COR-L47 (cell line): ENCODE data around the gene ADAMTSL3.

Experiments used
- DNase-seq: peaks from one replicate; lab custom pipeline; 2025; lab: John Stamatoyannopoulos, UW

ADAMTSL3 gene

DNA sequence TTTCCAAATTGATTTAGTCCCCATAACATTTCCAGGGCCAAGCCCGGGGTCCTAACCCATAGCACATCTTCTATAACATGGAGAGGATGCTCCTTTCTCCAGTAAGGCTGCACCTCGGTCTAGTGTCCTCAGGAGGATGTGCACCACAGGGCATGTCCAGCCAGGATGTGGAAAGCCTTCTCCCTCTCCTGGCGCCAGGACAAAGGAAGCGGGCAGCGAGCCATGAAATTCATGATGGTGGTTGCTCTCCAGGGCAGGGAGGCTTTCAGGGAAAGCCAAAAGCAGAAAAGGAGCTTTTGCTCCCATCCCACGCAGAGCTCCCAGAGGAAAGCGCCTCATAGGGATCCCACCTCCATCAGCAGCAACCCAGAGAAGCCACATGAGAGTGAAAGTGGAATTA lies 220.0 kb downstream of the ADAMTSL3 start:
- no peak for DNase-seq

DNA sequence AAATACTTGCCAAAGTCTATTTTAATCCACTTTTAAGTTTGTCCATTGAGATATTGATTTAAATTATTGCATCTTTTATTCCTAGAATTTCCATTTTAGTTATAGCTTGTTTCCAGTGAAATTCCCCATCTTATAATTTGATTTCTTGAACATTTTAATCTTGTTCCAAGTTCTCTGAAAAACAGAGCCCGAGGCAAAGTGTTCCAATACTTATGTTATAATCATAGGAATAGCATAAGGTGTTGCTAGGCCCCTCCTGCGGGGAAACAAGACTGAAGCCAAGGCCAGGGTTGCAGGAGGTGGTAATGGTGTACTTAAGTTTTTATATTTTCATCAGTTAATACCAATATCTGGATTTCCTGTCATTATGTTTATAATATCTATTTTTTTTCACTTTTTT lies 226.6 kb downstream of the ADAMTSL3 start:
- no peak for DNase-seq

DNA sequence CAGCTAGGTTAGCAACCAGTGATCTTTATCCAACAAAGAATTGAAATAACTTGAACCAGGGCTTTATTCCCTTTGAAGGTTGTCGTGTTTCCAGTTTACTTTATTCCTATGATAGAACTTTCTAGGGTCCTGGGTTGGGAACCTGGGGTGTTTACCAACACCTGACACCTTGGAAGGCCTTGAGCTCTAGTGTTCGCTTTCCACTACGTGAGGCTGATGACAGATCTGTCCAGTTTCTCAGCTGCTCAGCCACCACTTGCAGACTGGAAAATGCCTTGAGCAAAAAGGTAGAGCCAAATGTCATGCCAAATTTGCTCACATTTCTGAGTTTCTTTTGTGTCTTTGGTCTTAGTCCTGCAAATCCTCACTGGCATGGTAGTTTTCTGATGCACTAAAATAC lies 227.2 kb downstream of the ADAMTSL3 start:
- no peak for DNase-seq

DNA sequence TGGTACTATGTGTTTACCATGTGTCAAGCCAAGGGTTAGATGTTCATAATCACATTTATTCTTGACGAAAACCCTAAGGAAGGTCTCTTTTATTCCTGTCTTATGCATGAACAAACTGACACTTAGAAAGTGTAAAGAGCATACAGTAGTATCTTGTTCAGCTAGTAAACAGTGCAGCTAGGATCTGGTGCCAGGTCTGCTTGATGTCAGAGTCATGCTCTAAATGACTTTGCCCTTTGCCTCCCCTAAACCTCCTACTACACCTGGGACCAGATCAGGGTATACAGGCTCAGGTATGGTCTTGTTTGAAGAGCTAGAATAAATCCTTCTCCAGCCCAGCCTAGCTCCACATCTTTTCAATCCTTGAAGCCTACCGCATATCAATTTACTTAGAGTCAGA lies 232.4 kb downstream of the ADAMTSL3 start:
- no peak for DNase-seq

GRCh38 chr15:83887404-83887803 lies 233.5 kb downstream of the ADAMTSL3 start:
- no peak for DNase-seq

GRCh38 chr15:83887961-83888360 lies 234.0 kb downstream of the ADAMTSL3 start:
- DNase-seq: no peak

DNA sequence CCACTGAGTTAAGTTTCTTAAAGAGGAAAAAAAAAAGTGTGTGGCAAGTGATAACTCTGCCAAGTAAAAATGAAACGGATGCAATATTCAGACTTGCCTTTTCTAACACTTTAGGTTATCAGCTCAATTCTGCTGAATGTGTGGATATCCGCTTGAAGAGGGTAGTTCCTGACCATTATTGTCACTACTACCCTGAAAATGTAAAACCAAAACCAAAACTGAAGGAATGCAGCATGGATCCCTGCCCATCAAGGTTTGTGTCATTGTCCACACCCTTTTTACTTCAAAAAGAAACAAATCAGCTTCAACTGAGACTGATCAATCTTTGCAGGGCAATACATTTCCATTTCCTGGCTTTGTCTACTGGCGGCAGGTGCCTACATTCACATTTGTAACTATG lies 236.1 kb downstream of the ADAMTSL3 start:
- no peak for DNase-seq

DNA sequence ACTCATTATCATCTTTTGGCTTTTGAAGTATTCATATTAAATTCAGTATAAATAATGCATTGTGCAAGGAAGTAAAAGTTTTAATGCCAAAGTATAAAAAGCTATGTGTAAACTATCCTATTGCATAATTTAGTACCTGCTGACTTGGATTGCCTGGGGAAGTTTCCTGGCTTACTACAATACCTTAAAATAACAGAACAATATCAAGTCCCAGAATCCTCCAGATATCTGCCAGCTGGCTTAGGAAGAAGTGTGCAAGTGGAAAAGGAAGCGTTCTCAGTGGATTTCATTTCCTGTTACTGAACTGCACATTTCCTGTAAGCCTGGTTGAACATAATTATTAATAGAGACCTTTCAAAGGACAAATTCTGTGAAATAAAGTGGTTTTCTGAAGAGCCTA lies 236.7 kb downstream of the ADAMTSL3 start:
- no peak for DNase-seq

GRCh38 chr15:83892498-83892897 lies 238.6 kb downstream of the ADAMTSL3 start:
- DNase-seq: no peak

DNA sequence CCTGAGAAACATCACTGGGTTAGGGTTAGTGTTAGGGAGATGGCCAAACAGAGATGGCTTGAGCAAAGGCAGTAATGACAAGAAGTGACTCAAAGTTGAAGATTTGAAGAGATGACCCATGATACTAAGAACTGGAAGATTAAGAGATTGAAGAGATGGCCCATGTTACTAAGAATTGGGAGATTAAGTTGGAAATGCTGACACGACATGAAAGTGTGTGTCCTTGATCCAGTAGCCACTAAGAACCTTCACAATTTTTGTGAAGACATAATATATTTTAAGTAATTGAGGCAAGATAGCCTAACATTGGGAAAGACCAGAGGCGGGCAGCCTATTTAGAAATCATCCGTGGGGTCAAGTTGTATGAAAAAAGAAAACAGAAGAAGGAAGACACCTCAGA lies 239.4 kb downstream of the ADAMTSL3 start:
- DNase-seq: no peak

- no peak for DNase-seq
Measured at GRCh38 chr15:83897037-83897436, 243.1 kb downstream of the ADAMTSL3 start.

GRCh38 chr15:83898361-83898760 lies 244.4 kb downstream of the ADAMTSL3 start:
- no peak for DNase-seq

- no peak for DNase-seq
Measured at GRCh38 chr15:83899670-83900069, 245.7 kb downstream of the ADAMTSL3 start.

DNA sequence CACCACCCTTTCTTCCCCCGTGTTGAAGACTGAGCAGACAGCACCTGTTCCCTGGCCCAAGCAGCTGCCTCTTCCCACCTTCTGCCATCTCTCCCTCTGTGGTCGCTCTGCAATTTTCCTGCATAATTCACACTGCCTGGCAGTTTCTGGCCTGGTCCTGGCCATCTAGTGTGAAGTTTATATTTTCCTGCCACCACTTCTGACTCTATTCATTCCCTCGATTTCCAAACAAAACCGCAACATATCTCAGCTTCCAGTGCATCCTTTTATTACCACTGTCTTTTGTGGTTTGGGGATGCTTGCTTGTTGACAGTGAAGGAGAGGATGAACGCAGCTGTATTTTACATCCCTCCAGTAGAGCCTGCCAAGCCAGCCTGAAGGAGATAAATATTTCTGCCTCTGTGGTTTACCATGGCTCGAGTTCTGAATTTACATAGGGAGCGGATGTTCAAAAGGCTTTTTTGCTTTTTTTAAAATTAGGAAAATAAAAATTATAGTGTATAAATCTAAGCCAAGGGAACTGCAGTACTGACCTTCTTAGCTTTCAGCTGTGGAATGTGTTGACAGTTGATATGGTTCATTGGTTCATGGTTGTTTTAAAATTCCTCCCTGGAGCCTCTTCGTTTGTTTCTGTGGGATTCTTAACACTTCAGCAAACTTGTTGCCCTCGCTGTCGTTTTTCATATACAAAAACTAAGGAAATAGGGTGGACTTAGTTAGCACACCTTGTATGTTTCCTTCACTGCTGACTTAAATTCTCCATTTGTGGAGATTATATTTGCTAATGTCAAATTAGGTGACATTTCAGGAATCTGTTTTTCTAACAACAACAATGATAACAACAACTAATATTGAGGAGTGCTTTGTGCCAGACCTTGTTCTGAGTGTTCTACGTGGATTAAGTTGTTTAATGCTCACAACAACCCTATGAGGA lies 250.5 kb downstream of the ADAMTSL3 start:
- no peak for DNase-seq

DNA sequence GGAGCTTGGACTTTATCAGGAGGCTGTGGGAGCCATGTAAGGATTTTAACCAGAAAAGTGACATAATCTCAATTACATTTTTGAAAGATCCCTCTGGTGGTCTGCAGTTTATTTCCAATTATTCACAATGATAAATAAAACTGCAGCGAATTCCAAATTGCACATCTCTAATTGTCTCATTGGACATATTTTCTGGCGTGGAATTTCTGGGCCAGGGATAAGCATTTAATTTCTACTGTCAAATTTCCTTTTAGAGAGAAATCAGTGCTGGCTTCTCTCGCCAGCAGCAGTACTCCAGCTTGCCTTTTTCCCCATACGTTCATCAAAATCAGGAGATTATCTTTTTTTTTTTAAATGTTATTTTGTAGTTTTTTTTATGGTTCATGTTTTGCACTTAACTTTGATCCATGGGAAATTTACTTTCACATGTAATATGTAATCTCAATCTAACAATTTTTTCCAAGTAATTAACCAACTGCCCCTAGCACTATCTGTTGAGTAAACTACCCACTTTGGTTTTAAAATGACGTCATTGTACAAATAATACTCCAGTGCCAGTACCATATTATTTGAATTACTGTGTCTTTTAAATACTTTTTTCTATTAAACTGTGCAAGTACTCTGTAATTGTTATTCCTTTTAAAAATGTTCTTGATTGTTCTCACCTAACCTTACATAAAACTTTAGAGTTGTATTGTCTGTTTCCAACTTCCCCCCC lies 251.8 kb downstream of the ADAMTSL3 start:
- no peak for DNase-seq

DNA sequence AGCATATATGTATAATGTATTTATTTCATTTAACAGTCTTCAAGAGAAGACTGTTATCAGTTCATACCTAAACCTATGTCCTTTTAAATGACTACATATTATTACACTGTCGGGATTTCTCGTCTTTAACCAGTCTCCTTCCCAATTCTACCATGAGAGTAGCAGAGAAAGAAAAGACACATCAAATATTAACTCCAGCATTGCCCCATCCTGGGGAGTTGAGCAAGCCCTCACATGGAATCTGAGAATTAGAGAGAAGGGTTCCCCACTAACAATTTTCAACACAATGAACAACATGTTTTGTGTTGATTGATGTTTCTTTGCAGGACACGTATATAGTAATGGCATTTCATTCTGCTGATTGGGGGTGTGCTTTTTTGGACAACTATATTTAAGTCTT lies 257.4 kb downstream of the ADAMTSL3 start:
- DNase-seq: no peak

DNA sequence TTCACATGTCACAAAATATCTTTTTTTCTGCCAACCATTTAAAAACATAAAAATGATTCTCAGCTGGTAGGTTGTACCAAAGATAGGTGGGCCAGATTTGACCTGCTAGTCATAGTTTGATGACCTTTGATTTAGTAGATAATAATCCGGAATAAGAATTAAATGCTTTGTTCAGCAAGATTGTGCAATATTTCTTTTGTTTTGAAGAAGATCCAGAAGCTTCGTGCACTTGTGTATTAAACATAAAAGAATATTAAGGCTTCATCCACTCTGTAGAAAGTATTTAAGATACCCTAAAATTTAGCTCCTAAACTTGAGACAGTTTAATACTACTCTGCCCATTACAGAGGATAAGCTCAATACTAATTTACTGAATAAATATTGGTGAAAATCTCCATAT lies 258.4 kb downstream of the ADAMTSL3 start:
- no peak for DNase-seq

DNA sequence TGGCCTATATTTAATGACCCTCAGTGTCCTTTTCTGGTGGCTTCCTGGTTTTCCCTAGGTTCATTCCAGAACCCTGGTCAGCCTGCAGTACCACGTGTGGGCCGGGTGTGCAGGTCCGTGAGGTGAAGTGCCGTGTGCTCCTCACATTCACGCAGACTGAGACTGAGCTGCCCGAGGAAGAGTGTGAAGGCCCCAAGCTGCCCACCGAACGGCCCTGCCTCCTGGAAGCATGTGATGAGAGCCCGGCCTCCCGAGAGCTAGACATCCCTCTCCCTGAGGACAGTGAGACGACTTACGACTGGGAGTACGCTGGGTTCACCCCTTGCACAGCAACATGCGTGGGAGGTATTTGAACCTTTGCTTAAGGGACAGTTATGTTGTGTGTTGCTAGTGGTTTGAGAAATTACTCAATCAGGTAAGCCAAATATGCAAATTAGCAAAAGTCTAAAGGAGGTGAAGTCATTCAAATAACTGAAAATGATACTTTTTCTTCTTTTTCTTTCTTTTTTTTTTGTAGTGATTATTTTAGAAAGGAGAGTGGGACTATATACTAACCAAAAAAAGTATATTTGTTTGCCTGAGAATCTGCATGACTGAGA lies 259.2 kb downstream of the ADAMTSL3 start:
- no peak for DNase-seq

GRCh38 chr15:83914906-83915305 lies 261.0 kb downstream of the ADAMTSL3 start:
- no peak for DNase-seq

DNA sequence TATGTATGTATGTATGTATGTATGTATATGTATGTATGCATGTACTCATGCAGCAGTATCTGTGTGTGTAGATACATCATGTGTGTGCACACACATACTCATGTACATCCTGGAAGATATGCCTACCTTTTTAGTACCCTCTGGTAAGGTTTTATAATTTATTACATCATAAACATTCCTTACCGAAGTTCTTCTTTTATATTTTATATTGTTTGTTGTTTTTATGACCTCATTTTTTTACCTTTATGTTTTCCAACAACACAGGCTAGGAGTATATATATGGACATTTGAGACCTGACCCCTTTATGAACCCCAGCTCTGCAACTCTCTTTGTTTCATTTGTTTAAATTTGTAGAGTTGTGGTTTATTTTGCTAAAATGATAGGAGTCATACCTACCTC lies 263.5 kb downstream of the ADAMTSL3 start:
- no peak for DNase-seq

DNA sequence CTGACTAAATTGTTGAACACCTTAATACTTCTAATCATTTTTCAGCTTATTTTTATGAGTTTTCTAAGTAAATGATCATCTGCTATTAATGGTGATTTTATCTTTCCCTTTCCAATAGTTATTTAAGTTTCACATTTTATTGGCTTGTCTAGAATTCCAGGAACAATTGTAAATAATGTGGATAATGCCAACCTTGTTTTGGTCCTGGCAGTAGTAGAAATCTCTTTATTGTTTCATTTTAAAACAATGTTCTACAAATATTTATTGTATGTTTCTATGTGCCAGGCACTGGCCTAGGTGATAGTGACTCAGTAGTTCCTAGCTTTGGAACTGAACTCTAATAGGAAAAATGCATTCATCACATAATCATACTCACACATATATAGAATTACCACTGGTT lies 264.1 kb downstream of the ADAMTSL3 start:
- DNase-seq: no peak

- DNase-seq: no peak
Measured at GRCh38 chr15:83919319-83919830, 265.5 kb downstream of the ADAMTSL3 start.
